ENCODE data around the gene RBM20. TPM values are rescaled to one million over a fixed set of nuclear protein-coding genes. Genes with fewer than 3 reads are reported as not detected.
"Not testable (repeated sequence)": the region's sequence is repeated elsewhere in the genome, so short reads cannot be mapped to it uniquely, and the experiment has no call there.

Gene RBM20
- total and polyA plus RNA-seq, 12 donors, result 0.07 to 2.3 (median 0.28) TPM; not detected in 2

DNA sequence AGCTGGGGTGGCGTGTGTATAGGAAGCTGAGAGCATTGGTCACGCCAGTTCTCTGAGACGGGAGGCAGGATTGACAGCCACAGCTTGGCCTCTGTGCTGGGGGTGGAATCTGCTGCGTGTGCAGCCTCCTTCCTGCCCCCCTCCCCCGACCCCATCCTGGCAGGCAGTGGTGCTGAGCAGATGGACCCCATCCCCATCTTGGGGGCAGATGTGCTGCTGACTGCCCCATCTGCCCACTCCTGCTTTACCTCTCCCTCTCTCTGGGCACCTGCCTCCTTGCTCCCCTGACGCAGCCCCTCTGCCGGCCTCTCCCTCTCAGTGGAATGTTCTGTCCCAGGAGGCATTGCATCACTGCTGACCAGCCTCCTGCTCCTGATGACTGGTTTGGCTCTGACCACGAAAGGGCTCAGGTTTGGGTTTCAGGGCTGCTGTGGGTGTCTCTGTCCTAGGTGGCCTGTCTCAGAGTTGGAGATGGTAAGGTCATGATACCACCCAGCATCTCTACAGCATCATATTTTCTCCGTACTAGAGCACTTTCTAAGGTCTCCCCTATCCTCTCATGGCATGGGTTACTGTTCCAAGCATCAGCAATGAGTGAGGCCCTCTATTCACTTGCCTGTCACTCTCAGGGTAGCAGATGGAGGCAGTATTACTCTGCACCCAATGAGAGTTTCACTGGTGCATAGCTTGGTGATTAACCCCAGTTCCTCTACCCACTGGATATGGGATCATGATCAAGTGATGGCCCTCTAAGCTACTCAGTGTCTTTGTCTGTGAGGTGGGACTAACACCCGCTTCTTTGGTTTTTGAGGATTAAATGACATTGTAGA is 81.9 kb downstream of the RBM20 start:
- no peaks in the 10 kb centered on the region for H3K4me1 ChIP-seq (replicated peaks in 1 of 2)
- no peaks in the 10 kb centered on the region for H3K27me3 ChIP-seq
- no peak overlapping the region for H3K4me3 ChIP-seq
- no peak for DNase-seq
- no peaks in the 10 kb centered on the region for H3K36me3 ChIP-seq (replicated peaks in 1 of 2)
- no peak for TF ChIP-seq POLR2A (IDR thresholded peaks at IDR 0.05)
- TF ChIP-seq, protein P1, sequence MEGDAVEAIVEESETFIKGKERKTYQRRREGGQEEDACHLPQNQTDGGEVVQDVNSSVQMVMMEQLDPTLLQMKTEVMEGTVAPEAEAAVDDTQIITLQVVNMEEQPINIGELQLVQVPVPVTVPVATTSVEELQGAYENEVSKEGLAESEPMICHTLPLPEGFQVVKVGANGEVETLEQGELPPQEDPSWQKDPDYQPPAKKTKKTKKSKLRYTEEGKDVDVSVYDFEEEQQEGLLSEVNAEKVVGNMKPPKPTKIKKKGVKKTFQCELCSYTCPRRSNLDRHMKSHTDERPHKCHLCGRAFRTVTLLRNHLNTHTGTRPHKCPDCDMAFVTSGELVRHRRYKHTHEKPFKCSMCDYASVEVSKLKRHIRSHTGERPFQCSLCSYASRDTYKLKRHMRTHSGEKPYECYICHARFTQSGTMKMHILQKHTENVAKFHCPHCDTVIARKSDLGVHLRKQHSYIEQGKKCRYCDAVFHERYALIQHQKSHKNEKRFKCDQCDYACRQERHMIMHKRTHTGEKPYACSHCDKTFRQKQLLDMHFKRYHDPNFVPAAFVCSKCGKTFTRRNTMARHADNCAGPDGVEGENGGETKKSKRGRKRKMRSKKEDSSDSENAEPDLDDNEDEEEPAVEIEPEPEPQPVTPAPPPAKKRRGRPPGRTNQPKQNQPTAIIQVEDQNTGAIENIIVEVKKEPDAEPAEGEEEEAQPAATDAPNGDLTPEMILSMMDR (IDR thresholded peaks at IDR 0.05), result no peak
- intact Hi-C loops (cut with DNase I), result no loop called here
- H3K27ac ChIP-seq, result no peak overlapping the region
- 61 to 75% (median 63%) methylated on average over 8 to 10 of the region's 10 CpGs for WGBS, 4 donors
- no peaks in the 10 kb centered on the region for H3K9me3 ChIP-seq (replicated peaks in 1 of 3)

DNA sequence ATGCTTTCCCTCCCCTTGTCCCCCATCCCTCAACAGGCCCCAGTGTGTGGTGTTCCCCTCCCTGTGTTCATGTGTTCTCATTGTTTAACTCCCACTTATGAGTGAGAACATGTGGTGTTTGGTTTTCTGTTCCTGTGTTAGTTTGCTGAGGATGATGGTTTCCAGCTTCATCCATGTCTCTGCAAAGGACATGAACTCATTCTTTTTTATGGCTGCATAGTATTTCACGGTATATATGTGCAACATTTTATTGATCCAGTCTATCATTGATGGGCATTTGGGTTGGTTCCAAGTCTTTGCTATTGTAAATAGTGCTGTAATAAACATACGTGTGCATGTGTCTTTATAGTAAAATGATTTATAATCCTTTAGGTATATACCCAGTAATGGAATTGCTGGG is 83.6 kb downstream of the RBM20 start:
- DNase-seq; H3K27me3 ChIP-seq; intact Hi-C loops (cut with DNase I); H3K4me1 ChIP-seq (replicated peaks in 1 of 2); H3K9me3 ChIP-seq (replicated peaks in 1 of 3); H3K36me3 ChIP-seq (replicated peaks in 1 of 2); H3K27ac ChIP-seq; H3K4me3 ChIP-seq: not testable (repeated sequence)
- WGBS, 4 donors, result 86 to 97% (median 93%) methylated on average over 2 of the region's 2 CpGs

DNA sequence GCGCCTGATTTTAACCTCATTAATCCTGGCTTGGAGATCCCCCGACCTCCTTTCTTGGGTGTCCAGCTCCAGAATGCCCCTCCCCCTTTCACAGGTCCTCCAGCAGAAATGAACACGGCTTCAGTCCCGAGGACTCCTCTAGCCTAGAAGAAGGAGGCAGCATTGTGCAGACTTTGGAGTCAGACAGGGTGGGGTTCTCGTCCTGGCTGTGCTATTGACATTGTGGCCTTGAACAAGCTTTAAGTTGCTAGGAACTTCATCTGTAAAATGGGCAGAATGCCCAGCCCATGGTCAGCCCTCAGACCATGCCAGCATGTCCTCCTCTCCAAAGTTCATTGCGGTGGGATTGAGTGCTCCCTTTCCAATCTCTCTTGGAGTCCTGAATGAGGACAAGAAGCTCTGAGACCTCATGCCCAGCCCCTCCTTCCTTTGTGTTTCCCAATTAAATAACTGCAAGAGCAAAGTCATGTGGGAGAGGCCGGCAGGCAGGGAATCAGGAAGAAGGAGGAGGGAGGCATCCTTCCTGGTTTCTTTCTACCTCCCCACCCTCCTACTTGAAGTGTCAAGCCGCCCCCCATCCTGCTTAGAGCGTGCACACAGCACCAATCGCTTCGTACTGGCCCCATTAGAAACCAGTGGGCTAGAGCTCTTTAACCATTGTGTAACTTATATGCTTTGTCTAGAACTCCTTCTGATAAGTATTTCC is 86.4 kb downstream of the RBM20 start:
- no peak for TF ChIP-seq POLR2A (IDR thresholded peaks at IDR 0.05)
- TF ChIP-seq, protein P1 (IDR thresholded peaks at IDR 0.05), result no peak
- DNase-seq, result no peak
- Histone ChIP-seq H3K4me1 (replicated peaks in 1 of 2) (no peaks in the 10 kb centered on the region), H3K9me3 (replicated peaks in 1 of 3) (no peaks in the 10 kb centered on the region), H3K4me3 (no peak overlapping the region), H3K27ac (no peak overlapping the region), H3K36me3 (replicated peaks in 1 of 2) (no peaks in the 10 kb centered on the region), H3K27me3 (no peaks in the 10 kb centered on the region)
- intact Hi-C loops (cut with DNase I), result no loop called here
- WGBS, 4 donors, result 74 to 79% (median 77%) methylated on average over 10 to 11 of the region's 11 CpGs

DNA sequence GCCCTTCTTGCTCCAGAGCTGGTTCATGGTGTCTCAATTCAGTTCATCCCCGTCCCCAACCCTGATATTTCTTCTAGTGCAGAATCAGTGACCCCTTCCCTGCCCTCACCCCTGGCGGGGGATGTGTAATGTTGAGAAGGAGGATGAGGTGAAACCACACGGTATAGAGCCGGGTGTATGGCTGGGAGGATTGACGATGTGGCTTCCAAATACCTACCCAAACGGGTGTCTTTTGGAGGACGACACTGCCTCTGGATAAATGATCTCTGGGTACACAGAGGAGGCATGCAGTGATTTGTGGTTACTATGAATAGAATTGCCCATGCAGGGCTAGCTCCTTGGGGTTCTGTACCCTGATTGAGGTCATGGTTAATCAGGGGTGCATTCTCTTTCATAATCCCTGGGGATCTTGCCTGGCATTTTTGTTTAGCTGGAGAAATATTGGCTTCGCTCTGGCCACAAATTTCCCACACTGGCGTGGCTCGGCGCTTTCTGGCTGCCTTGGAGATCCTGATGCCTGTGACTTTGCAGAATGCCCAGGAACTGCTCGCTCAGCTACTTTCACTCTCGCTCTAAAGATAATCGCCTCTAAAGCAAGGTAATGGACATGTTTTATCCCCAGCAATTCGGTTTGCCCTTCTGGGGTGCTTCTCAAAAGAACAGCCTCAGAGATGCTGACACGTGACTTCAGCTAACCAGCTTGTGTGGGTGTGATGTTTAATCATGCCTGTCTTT is 89.2 kb downstream of the RBM20 start:
- peak in 6 of 7 donors; percentile 17 to 56 (median 40) for DNase-seq
- intact Hi-C loops (cut with DNase I), result no loop called here
- no peaks in the 10 kb centered on the region for H3K4me1 ChIP-seq (replicated peaks in 1 of 2)
- TF ChIP-seq, protein P1 (IDR thresholded peaks at IDR 0.05), result no peak
- TF ChIP-seq POLR2A (IDR thresholded peaks at IDR 0.05), result no peak
- no peak overlapping the region for H3K27ac ChIP-seq
- WGBS, 4 donors, result 34 to 53% (median 38%) methylated on average over 16 of the region's 16 CpGs
- no peaks in the 10 kb centered on the region for H3K9me3 ChIP-seq (replicated peaks in 1 of 3)
- H3K4me3 ChIP-seq, result peak overlapping the region in 1 of 4 donors; percentile 53
- H3K36me3 ChIP-seq (replicated peaks in 1 of 2), result no peaks in the 10 kb centered on the region
- H3K27me3 ChIP-seq, result no peaks in the 10 kb centered on the region

Measured in adrenal gland (tissue), 12 donors.